Right cardiac atrium (tissue), 5 donors: ENCODE measurements around the gene CDC14B. TPM values are rescaled to one million over a fixed set of nuclear protein-coding genes. Genes with fewer than 3 reads are reported as not detected.

Experiments
- ATAC-seq, 2 donors: fragments of 200-7000 bp; cut with Tn5 transposase; one replicate each; pipeline versions ENCODE4 v1.8.0 to v1.9.1; 2020; ENCODE audit warnings: moderate library complexity in 2 of 2, mild to moderate bottlenecking in 1 of 2
- DNase-seq, 3 donors: peaks; one replicate each; pipeline ENCODE4 v3.0.0-alpha.2; 2020
- H3K27ac ChIP-seq: one replicate; pipeline ENCODE4 v1.5.1; 2013; ENCODE audit warnings: mild to moderate bottlenecking, low read length, control low read depth, moderate library complexity
- H3K27me3 ChIP-seq: one replicate; pipeline ENCODE4 v1.6.1; 2013; ENCODE audit not compliant: control insufficient read depth, insufficient read depth
- H3K4me1 ChIP-seq: one replicate; pipeline ENCODE4 v1.6.1; 2013; ENCODE audit warnings: low read length; ENCODE audit not compliant: control insufficient read depth, insufficient read depth
- H3K4me3 ChIP-seq: one replicate; pipeline ENCODE4 v1.5.1; 2013; ENCODE audit warnings: low read length, control low read depth
- H3K9me3 ChIP-seq: one replicate; pipeline ENCODE4 v1.6.1; 2013; ENCODE audit warnings: low read length; ENCODE audit not compliant: control insufficient read depth
- WGBS: extraction: QIAGEN DNeasy Blood & Tissue Kit; methylation state at CpG from one replicate; pipeline ENCODE4 v1.1.7; 2013; 5-methylcytosine and 5-hydroxymethylcytosine counted together
- intact Hi-C, 4 donors: fragments of 100-400 bp; cut with DNase I; formaldehyde crosslinking; loops; one replicate each; pipeline versions ENCODE4 v1.11.0 to v1.14.0; 2022 to 2023
- polyA plus RNA-seq: library from polyadenylated mRNA; stranded (reverse); fragments of 200-250 nt; gene quantifications from one replicate; pipeline ENCODE4 v1.2.3, GENCODE V29; 2013
- total RNA-seq, 4 donors: library from RNA; stranded (reverse); fragmentation: NEBNext Ultra II Directional; extraction: Animal tissue kit (Norgen Biotek cat#: 25700); gene quantifications; one replicate each; pipeline ENCODE4 v1.2.1, GENCODE V29; 2021
- donor health status: healthy with polysubstance abuse.
- donor health status: DM: no; HTN: yes; CAD: no.
- donor health status: DM: no; HTN: no; CAD: no.
- donor health status: DM: no; HTN: yes; CAD: no; lungs with severe emphysema.
- donor health status: DM: yes; HTN: yes; CAD: no.

Gene CDC14B
- total and polyA plus RNA-seq, 5 donors = 5.9 to 15.7 (median 15.3) TPM

GRCh38 chr9:96501633-96502538 is 117.8 kb downstream of the CDC14B start:
- Histone ChIP-seq H3K27me3 (no peaks in the 10 kb centered on the region), H3K4me1 (no peaks in the 10 kb centered on the region), H3K9me3 (no peaks in the 10 kb centered on the region), H3K27ac (no peak overlapping the region), H3K4me3 (no peak overlapping the region)
- ATAC-seq = no peak
- intact Hi-C loops = no loop called here
- no peak for DNase-seq
- 83% methylated on average over 15 of the region's 15 CpGs for WGBS

- no peak overlapping the region for H3K27ac ChIP-seq
- ATAC-seq = no peak
- no peak overlapping the region for H3K4me3 ChIP-seq
- no peak for DNase-seq
- H3K27me3 ChIP-seq = no peaks in the 10 kb centered on the region
- intact Hi-C loops = no loop called here
- no peaks in the 10 kb centered on the region for H3K9me3 ChIP-seq
- no peaks in the 10 kb centered on the region for H3K4me1 ChIP-seq
- WGBS = 87% methylated on average over 14 of the region's 14 CpGs
Observed at GRCh38 chr9:96500696-96501632, 118.7 kb downstream of the CDC14B start.

- WGBS = 62% methylated on average over 7 of the region's 7 CpGs
- no peak overlapping the region for H3K4me3 ChIP-seq
- H3K9me3 ChIP-seq = no peaks in the 10 kb centered on the region
- DNase-seq = peak in 1 of 3 donors; percentile 37
- intact Hi-C loops = loop anchor here in 1 of 4 donors (10.0 kb wide), 1 partner anchor 56 kb away; no protein-coding TSS in a partner anchor
- no peaks in the 10 kb centered on the region for H3K4me1 ChIP-seq
- H3K27me3 ChIP-seq = no peaks in the 10 kb centered on the region
- no peak for ATAC-seq
- H3K27ac ChIP-seq = no peak overlapping the region
Observed at GRCh38 chr9:96499257-96499656, 120.4 kb downstream of the CDC14B start.

DNA sequence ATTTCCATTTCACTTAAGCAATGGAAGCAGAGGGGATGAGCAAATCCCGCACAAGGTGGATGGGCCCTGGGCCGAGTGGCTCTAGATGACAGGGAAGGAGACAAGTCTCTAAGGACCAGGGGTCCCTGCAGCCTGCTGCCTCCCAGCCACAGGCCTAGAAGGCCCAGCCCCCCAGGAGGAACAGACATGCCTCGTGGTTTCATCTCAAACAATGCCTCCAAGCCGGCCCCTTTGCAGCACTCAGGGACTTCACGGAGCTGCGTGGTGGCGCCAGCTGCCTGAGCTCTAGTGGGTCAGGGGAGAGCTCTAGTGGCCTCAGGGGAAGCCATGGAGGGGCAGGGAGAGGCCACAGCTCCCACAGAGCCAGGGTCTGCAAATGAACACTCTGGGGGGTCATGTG is 120.8 kb downstream of the CDC14B start:
- ATAC-seq (no peak), DNase-seq (peak in 1 of 3 donors; percentile 21)
- Histone ChIP-seq H3K4me3 (no peak overlapping the region), H3K4me1 (no peaks in the 10 kb centered on the region), H3K27ac (no peak overlapping the region), H3K27me3 (no peaks in the 10 kb centered on the region), H3K9me3 (no peaks in the 10 kb centered on the region)
- intact Hi-C loops = loop anchor here in 1 of 4 donors (10.0 kb wide), 1 partner anchor 56 kb away; no protein-coding TSS in a partner anchor
- 78% methylated on average over 7 of the region's 7 CpGs for WGBS

DNA sequence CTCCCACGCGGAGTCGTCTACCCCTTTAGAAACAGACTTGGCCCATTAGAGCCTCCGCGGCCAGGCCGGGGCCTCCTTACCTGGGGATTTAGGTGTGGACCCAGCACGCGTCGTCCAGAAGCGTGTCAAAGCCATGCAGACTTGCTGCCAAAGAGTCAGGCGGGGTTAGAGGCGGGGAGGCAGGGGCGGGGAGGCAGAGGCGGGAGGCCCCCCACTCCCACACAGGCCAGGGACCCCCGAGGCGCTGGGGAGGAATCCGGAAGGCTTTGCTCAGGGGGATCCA is 122.6 kb downstream of the CDC14B start:
- WGBS = 93% methylated on average over 17 of the region's 17 CpGs
- Histone ChIP-seq H3K4me3 (no peak overlapping the region), H3K27me3 (no peaks in the 10 kb centered on the region), H3K4me1 (no peaks in the 10 kb centered on the region), H3K9me3 (no peaks in the 10 kb centered on the region), H3K27ac (no peak overlapping the region)
- ATAC-seq = no peak
- no peak for DNase-seq
- intact Hi-C loops = loop anchor here in 1 of 4 donors (10.0 kb wide), 1 partner anchor 58 kb away; no protein-coding TSS in a partner anchor

DNA sequence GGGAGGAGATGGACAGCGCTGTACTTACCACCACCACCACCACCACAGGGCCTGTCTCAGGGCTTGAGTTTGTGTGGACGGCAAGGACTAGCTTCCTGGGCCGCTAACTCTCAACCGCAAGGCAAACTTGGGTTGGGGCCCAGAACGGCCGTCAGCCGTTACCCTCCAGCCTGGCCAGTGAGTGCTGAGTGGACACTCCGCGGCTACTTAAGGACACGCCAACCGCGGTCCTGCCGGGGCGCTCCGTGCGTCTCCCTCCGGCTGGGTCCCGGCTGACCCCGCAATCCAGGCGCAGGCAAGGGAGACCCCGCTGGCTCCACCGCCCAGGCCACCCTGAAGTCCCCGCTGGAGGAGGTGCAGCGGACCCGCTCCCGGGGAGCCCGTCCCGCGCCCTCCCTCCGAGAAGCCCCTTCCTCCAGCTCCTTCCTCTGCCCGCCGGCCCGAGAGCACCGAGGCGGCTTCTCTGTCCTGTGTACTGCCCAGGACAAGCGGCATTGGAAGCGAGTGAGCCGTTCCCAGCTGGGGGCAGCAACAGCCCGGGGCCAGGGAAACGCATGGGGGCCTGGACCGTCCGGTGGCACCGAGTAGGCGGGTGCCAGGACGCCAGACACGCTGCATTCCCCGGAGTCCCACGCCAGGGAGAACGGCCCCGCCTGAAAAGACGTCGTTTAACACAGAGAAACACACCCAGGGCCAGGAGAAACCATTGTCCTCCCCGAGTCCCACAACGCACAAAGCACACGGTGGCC is 123.1 kb downstream of the CDC14B start:
- Histone ChIP-seq H3K9me3 (no peaks in the 10 kb centered on the region), H3K27me3 (no peaks in the 10 kb centered on the region), H3K27ac (no peak overlapping the region), H3K4me3 (no peak overlapping the region), H3K4me1 (no peaks in the 10 kb centered on the region)
- 95% methylated on average over 55 of the region's 55 CpGs for WGBS
- ATAC-seq = peak in 1 of 2 donors; percentile 10
- intact Hi-C loops = loop anchor here in 1 of 4 donors (10.0 kb wide), 1 partner anchor 58 kb away; no protein-coding TSS in a partner anchor
- peak in 1 of 3 donors; percentile 64 for DNase-seq

- Histone ChIP-seq H3K4me3 (no peak overlapping the region), H3K27ac (no peak overlapping the region), H3K9me3 (no peaks in the 10 kb centered on the region), H3K4me1 (no peaks in the 10 kb centered on the region), H3K27me3 (no peaks in the 10 kb centered on the region)
- 89% methylated on average over 11 of the region's 11 CpGs for WGBS
- DNase-seq (no peak), ATAC-seq (no peak)
- intact Hi-C loops = loop anchor here in 1 of 4 donors (10.0 kb wide), 1 partner anchor 59 kb away; no protein-coding TSS in a partner anchor
Observed at GRCh38 chr9:96495341-96495740, 124.3 kb downstream of the CDC14B start.

GRCh38 chr9:96494215-96494800 is 125.3 kb downstream of the CDC14B start:
- Histone ChIP-seq H3K9me3 (no peaks in the 10 kb centered on the region), H3K4me3 (no peak overlapping the region), H3K4me1 (no peaks in the 10 kb centered on the region), H3K27ac (no peak overlapping the region), H3K27me3 (no peaks in the 10 kb centered on the region)
- 67% methylated on average over 8 of the region's 8 CpGs for WGBS
- no peak for DNase-seq
- no peak for ATAC-seq
- intact Hi-C loops = loop anchor here in 1 of 4 donors (10.0 kb wide), 1 partner anchor 60 kb away; no protein-coding TSS in a partner anchor

- Histone ChIP-seq H3K4me1 (no peaks in the 10 kb centered on the region), H3K9me3 (no peaks in the 10 kb centered on the region), H3K27ac (no peak overlapping the region), H3K4me3 (no peak overlapping the region), H3K27me3 (no peaks in the 10 kb centered on the region)
- ATAC-seq (no peak), DNase-seq (no peak)
- intact Hi-C loops = loop anchor here in 1 of 4 donors (10.0 kb wide), 1 partner anchor 61 kb away; no protein-coding TSS in a partner anchor
- 86% methylated on average over 13 of the region's 13 CpGs for WGBS
Observed at GRCh38 chr9:96493757-96494156, 125.9 kb downstream of the CDC14B start.

GRCh38 chr9:96492993-96493531 is 126.6 kb downstream of the CDC14B start:
- H3K4me1 ChIP-seq = peaks cover 5% of the 10 kb centered on the region
- 90% methylated on average over 12 of the region's 12 CpGs for WGBS
- no peaks in the 10 kb centered on the region for H3K9me3 ChIP-seq
- DNase-seq = no peak
- intact Hi-C loops = loop anchor here in 1 of 4 donors (10.0 kb wide), 1 partner anchor 62 kb away; no protein-coding TSS in a partner anchor
- no peak overlapping the region for H3K4me3 ChIP-seq
- H3K27ac ChIP-seq = no peak overlapping the region
- no peak for ATAC-seq
- no peaks in the 10 kb centered on the region for H3K27me3 ChIP-seq
